ENCODE data around the gene TSEN2. TPM values are rescaled to one million over a fixed set of nuclear protein-coding genes. Genes with fewer than 3 reads are reported as not detected.

The TSEN2 gene
- total and polyA plus RNA-seq, 2 of the 13 experiments (the other 11 are each of a cell fraction or from before 2014, with no cell fraction given) = 11.0 to 17.3 TPM

DNA sequence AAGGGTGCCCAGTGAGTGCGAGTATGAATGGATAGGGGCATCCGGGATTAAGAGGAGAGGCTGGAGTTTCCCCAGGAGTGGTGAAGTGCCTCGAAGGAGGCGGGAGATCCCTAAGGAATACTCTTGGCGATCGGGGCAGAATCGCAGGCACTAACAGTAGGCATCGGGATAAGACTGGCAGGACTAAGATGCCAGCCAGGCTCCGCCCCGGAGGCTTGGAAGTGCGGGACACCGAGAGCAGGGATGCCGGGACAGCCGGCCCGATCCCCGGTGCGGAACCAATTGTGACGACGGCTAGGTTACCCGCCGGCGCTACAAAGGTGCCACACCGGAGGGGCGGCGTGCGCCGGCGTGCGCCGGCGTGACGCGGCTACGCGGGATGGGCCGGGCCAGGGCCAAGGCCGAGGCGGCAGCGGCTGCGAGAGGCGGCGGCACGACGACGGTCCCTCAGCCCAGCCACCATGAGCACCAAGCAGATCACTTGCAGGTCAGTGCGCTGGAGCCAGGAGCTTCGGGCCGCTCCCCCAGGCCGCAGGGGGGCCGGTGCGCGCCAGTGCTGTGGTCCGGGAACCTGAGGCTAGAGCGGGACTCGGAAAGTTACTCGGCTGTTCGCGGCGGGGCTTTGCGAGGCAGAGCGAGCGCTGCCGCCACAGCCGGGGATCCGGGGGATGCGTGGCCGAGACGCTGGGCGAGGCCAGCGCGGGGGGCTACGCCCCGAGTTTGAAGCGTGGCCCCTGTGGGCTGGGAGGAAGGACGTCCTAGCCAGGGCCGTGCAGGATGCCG, 72.6 kb downstream of the TSEN2 start, which contains the start of gene MKRN2 (continued):
- TF ChIP-seq SOX5 (CRISPR knock-in tag; IDR thresholded peaks at IDR 0.05; ENCODE audit: borderline replicate concordance) (peak; percentile 29; the same call in 1 of the 2 replicates), ARID2 (CRISPR knock-in tag; IDR thresholded peaks at IDR 0.05; ENCODE audit: borderline replicate concordance) (peak; percentile 71; the same call in 1 of the 2 replicates), HINFP (CRISPR knock-in tag; IDR thresholded peaks at IDR 0.05; ENCODE audit: low read depth) (0 out of 2 replicates have a peak, but pooled peaks have one; percentile 76), EEA1 (CRISPR knock-in tag; IDR thresholded peaks at IDR 0.05; ENCODE audit: borderline replicate concordance) (no peak; the same call in 1 of the 2 replicates), ZNF350 (CRISPR knock-in tag; IDR thresholded peaks at IDR 0.05; ENCODE audit: borderline replicate concordance, low read depth) (peak; percentile 67), ATAD3A (CRISPR knock-in tag; IDR thresholded peaks at IDR 0.05) (0 out of 2 replicates have a peak, but pooled peaks have one; percentile 43), ZNF816 (CRISPR knock-in tag; IDR thresholded peaks at IDR 0.05; ENCODE audit: borderline replicate concordance) (0 out of 2 replicates have a peak, but pooled peaks have one; percentile 9), ZNF253 (CRISPR knock-in tag; IDR thresholded peaks at IDR 0.05; ENCODE audit: borderline replicate concordance) (0 out of 2 replicates have a peak, but pooled peaks have one; percentile 69), ZC3H13 (CRISPR knock-in tag; IDR thresholded peaks at IDR 0.05) (no peak), ZNF788 (CRISPR knock-in tag; IDR thresholded peaks at IDR 0.05; ENCODE audit: borderline replicate concordance) (peak; percentile 92), SMARCE1 (IDR thresholded peaks at IDR 0.05; ENCODE audit: borderline replicate concordance) (no peak), ZNF766 (CRISPR knock-in tag; IDR thresholded peaks at IDR 0.05; ENCODE audit: borderline replicate concordance) (no peak), NFIC (IDR thresholded peaks at IDR 0.05; ENCODE audit: low read length) (no peak), ZNF878 (CRISPR knock-in tag; IDR thresholded peaks at IDR 0.05) (peak; percentile 53; the same call in 1 of the 2 replicates)
- TF ChIP-seq, protein P1, sequence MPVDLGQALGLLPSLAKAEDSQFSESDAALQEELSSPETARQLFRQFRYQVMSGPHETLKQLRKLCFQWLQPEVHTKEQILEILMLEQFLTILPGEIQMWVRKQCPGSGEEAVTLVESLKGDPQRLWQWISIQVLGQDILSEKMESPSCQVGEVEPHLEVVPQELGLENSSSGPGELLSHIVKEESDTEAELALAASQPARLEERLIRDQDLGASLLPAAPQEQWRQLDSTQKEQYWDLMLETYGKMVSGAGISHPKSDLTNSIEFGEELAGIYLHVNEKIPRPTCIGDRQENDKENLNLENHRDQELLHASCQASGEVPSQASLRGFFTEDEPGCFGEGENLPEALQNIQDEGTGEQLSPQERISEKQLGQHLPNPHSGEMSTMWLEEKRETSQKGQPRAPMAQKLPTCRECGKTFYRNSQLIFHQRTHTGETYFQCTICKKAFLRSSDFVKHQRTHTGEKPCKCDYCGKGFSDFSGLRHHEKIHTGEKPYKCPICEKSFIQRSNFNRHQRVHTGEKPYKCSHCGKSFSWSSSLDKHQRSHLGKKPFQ (CRISPR knock-in tag; IDR thresholded peaks at IDR 0.05; ENCODE audit: insufficient replicate concordance) = no peak
- TF ChIP-seq, protein P2, sequence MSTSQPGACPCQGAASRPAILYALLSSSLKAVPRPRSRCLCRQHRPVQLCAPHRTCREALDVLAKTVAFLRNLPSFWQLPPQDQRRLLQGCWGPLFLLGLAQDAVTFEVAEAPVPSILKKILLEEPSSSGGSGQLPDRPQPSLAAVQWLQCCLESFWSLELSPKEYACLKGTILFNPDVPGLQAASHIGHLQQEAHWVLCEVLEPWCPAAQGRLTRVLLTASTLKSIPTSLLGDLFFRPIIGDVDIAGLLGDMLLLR (CRISPR knock-in tag; IDR thresholded peaks at IDR 0.05) = peak; percentile 90; the same call in 1 of the 2 replicates
- TF ChIP-seq, protein P3, sequence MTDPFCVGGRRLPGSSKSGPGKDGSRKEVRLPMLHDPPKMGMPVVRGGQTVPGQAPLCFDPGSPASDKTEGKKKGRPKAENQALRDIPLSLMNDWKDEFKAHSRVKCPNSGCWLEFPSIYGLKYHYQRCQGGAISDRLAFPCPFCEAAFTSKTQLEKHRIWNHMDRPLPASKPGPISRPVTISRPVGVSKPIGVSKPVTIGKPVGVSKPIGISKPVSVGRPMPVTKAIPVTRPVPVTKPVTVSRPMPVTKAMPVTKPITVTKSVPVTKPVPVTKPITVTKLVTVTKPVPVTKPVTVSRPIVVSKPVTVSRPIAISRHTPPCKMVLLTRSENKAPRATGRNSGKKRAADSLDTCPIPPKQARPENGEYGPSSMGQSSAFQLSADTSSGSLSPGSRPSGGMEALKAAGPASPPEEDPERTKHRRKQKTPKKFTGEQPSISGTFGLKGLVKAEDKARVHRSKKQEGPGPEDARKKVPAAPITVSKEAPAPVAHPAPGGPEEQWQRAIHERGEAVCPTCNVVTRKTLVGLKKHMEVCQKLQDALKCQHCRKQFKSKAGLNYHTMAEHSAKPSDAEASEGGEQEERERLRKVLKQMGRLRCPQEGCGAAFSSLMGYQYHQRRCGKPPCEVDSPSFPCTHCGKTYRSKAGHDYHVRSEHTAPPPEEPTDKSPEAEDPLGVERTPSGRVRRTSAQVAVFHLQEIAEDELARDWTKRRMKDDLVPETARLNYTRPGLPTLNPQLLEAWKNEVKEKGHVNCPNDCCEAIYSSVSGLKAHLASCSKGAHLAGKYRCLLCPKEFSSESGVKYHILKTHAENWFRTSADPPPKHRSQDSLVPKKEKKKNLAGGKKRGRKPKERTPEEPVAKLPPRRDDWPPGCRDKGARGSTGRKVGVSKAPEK (CRISPR knock-in tag; IDR thresholded peaks at IDR 0.05; ENCODE audit: borderline replicate concordance) = no peak
- TF ChIP-seq, protein P4, sequence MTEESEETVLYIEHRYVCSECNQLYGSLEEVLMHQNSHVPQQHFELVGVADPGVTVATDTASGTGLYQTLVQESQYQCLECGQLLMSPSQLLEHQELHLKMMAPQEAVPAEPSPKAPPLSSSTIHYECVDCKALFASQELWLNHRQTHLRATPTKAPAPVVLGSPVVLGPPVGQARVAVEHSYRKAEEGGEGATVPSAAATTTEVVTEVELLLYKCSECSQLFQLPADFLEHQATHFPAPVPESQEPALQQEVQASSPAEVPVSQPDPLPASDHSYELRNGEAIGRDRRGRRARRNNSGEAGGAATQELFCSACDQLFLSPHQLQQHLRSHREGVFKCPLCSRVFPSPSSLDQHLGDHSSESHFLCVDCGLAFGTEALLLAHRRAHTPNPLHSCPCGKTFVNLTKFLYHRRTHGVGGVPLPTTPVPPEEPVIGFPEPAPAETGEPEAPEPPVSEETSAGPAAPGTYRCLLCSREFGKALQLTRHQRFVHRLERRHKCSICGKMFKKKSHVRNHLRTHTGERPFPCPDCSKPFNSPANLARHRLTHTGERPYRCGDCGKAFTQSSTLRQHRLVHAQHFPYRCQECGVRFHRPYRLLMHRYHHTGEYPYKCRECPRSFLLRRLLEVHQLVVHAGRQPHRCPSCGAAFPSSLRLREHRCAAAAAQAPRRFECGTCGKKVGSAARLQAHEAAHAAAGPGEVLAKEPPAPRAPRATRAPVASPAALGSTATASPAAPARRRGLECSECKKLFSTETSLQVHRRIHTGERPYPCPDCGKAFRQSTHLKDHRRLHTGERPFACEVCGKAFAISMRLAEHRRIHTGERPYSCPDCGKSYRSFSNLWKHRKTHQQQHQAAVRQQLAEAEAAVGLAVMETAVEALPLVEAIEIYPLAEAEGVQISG (CRISPR knock-in tag; IDR thresholded peaks at IDR 0.05) = peak; percentile 91
